Hepatocyte (in vitro differentiated cells): ENCODE results near the gene RIMS4. TPM values are rescaled to one million over a fixed set of nuclear protein-coding genes. Genes with fewer than 3 reads are reported as not detected.

ENCODE experiments used
- DNase-seq: peaks from one replicate; pipeline ENCODE4 v3.0.0-alpha.2; 2016; ENCODE audit warnings: low spot score
- H2AFZ ChIP-seq: fragments of 200-600 bp; sonication (generic); 2 replicates; pipeline ENCODE4 v1.6.0; 2016; ENCODE audit warnings: antibody characterized with exemption, mild to moderate bottlenecking
- H3K27ac ChIP-seq: fragments of 200-600 bp; sonication (generic); 2 replicates; pipeline ENCODE4 v1.5.1; 2016; ENCODE audit warnings: mild to moderate bottlenecking
- H3K27me3 ChIP-seq: fragments of 200-600 bp; sonication (generic); 2 replicates; pipeline ENCODE4 v1.6.1; 2016
- H3K36me3 ChIP-seq: fragments of 200-600 bp; sonication (generic); replicated peaks from 2 replicates; pipeline ENCODE4 v1.5.1; 2016; ENCODE audit warnings: low read depth; ENCODE audit not compliant: insufficient read depth
- H3K4me1 ChIP-seq: fragments of 200-600 bp; sonication (generic); 2 replicates; pipeline ENCODE4 v1.5.1; 2016; ENCODE audit warnings: mild to moderate bottlenecking, moderate library complexity; ENCODE audit not compliant: insufficient read depth
- H3K4me2 ChIP-seq: fragments of 200-600 bp; sonication (generic); 2 replicates; pipeline ENCODE4 v1.6.0; 2016
- H3K4me3 ChIP-seq: fragments of 200-600 bp; sonication (generic); 2 replicates; pipeline ENCODE4 v1.5.1; 2016; ENCODE audit warnings: mild to moderate bottlenecking
- H3K79me2 ChIP-seq: fragments of 200-600 bp; sonication (generic); 2 replicates; pipeline ENCODE4 v1.6.0; 2017; ENCODE audit warnings: mild to moderate bottlenecking
- H3K9me2 ChIP-seq: fragments of 200-600 bp; sonication (generic); replicated peaks from 2 replicates; pipeline ENCODE4 v1.6.0; 2017; ENCODE audit warnings: mild to moderate bottlenecking; ENCODE audit not compliant: insufficient read depth
- H3K9me3 ChIP-seq: fragments of 200-600 bp; sonication (generic); 2 replicates; pipeline ENCODE4 v1.5.1; 2016; ENCODE audit warnings: low read depth, mild to moderate bottlenecking
- H4K20me1 ChIP-seq: fragments of 200-600 bp; sonication (generic); 2 replicates; pipeline ENCODE4 v1.6.0; 2016; ENCODE audit warnings: mild to moderate bottlenecking; ENCODE audit not compliant: insufficient read depth, poor library complexity, severe bottlenecking
- CTCF ChIP-seq: fragments of 200-600 bp; sonication (generic); IDR thresholded peaks from 2 replicates; pipeline ENCODE4 v1.5.1; 2016; ENCODE audit warnings: antibody characterized with exemption, mild to moderate bottlenecking; ENCODE audit not compliant: poor library complexity
- EZH2 ChIP-seq: fragments of 200-600 bp; sonication (generic); IDR thresholded peaks from 2 replicates; pipeline ENCODE4 v1.6.1; 2016; ENCODE audit warnings: antibody characterized with exemption, mild to moderate bottlenecking, borderline replicate concordance
- EZH2phosphoT487 ChIP-seq: fragments of 200-600 bp; sonication (generic); IDR thresholded peaks from one replicate; pipeline ENCODE4 v1.6.1; 2018; ENCODE audit warnings: antibody characterized with exemption, mild to moderate bottlenecking, low read depth, moderate library complexity; ENCODE audit not compliant: unreplicated experiment, severe bottlenecking
- WGBS: methylation state at CpG from one replicate; pipeline ENCODE4 v1.1.6; 2016; ENCODE audit warnings: low lambda C conversion rate; ENCODE audit errors: missing lambda C conversion rate; 5-methylcytosine and 5-hydroxymethylcytosine counted together
- polyA plus RNA-seq: library from polyadenylated mRNA; unstranded; fragments of >200 nt; fragmentation: Nextera tagmentation; extraction: Ambion mirVana; gene quantifications from 2 replicates; pipeline ENCODE4 v1.2.1, GENCODE V29; 2016
- total RNA-seq: library from RNA; depleted of rRNA; stranded (reverse); fragments of >200 nt; gene quantifications from 2 replicates; pipeline ENCODE4 v1.2.3, GENCODE V29; 2014

Gene RIMS4
- total and polyA plus RNA-seq, 2 experiments from 2014 or later = 5.1 to 9.0 TPM

- DNase-seq = no peak
- 84% methylated on average over 7 of the region's 7 CpGs for WGBS
- H2AFZ ChIP-seq = no peak overlapping the region
- no peaks in the 10 kb centered on the region for H3K4me1 ChIP-seq
- no peaks in the 10 kb centered on the region for H3K27me3 ChIP-seq
- H3K9me3 ChIP-seq = no peaks in the 10 kb centered on the region
- H4K20me1 ChIP-seq = no peaks in the 10 kb centered on the region
- H3K4me3 ChIP-seq = no peak overlapping the region
- no peaks in the 10 kb centered on the region for H3K79me2 ChIP-seq
- H3K27ac ChIP-seq = no peak overlapping the region
- no peak overlapping the region for H3K4me2 ChIP-seq
- H3K36me3 ChIP-seq = no peaks in the 10 kb centered on the region
- H3K9me2 ChIP-seq = no peaks in the 10 kb centered on the region
- no peak for TF ChIP-seq CTCF
- no peak for TF ChIP-seq EZH2
- no peak for TF ChIP-seq EZH2phosphoT487
Observed at GRCh38 chr20:44723391-44723790, 87.0 kb downstream of the RIMS4 start.

DNA sequence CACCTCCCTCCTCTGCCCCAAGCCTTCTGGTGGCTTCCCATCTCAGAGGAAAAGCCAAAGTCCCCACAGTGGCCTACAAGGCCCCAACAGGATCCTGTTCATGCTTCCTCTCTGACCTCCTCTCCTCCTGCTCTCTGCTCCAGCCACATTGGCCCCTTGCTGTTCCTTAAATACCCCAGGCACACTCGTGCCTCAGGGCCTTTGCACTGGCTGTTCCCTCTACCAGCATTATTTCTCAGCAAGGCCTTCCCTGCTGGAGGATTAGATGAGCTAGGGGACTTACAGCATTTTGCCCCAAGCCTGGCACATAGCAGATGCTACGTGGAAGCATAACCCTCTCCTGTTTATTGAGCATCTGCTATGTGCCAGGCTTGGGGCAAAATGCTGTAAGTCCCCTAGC, 87.4 kb downstream of the RIMS4 start:
- TF ChIP-seq EZH2phosphoT487 (no peak), EZH2 (no peak), CTCF (no peak)
- no peak for DNase-seq
- Histone ChIP-seq H3K79me2 (no peaks in the 10 kb centered on the region), H3K4me1 (no peaks in the 10 kb centered on the region), H3K27me3 (no peaks in the 10 kb centered on the region), H3K4me2 (no peak overlapping the region), H3K27ac (no peak overlapping the region), H3K36me3 (no peaks in the 10 kb centered on the region), H4K20me1 (no peaks in the 10 kb centered on the region), H3K9me2 (no peaks in the 10 kb centered on the region), H3K4me3 (no peak overlapping the region), H3K9me3 (no peaks in the 10 kb centered on the region), H2AFZ (no peak overlapping the region)
- 89% methylated on average over 2 of the region's 2 CpGs for WGBS

DNA sequence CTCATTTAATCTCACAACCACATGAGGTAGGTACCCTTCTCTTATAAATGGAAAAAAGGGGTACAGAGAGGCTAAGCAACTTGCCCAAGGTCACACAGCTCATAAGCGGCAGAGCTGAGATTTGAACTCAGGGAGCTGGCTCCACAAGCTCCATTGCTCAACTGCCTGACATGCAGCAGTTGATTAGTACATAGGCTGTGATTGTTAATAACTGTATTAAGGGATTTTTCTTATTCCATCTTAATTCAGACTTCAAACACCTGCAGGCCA, 88.6 kb downstream of the RIMS4 start:
- TF ChIP-seq EZH2phosphoT487 (no peak), CTCF (no peak), EZH2 (no peak)
- Histone ChIP-seq H3K27ac (no peak overlapping the region), H3K4me1 (no peaks in the 10 kb centered on the region), H3K27me3 (no peaks in the 10 kb centered on the region), H2AFZ (no peak overlapping the region), H3K79me2 (no peaks in the 10 kb centered on the region), H3K9me3 (no peaks in the 10 kb centered on the region), H3K9me2 (no peaks in the 10 kb centered on the region), H4K20me1 (no peaks in the 10 kb centered on the region), H3K36me3 (no peaks in the 10 kb centered on the region), H3K4me3 (no peak overlapping the region), H3K4me2 (no peak overlapping the region)
- WGBS = 100% methylated on average over 1 of the region's 1 CpG
- DNase-seq = no peak
